NCI-H774 (cell line): ENCODE results near the gene HENMT1.

ENCODE experiments used
- DNase-seq: peaks from one replicate; lab custom pipeline; 2025; lab: John Stamatoyannopoulos, UW

HENMT1 gene

GRCh38 chr1:108627951-108628350, 32.9 kb downstream of the HENMT1 start:
- DNase-seq = no peak

- DNase-seq = no peak
Measured at GRCh38 chr1:108627256-108627655, 33.6 kb downstream of the HENMT1 start.

GRCh38 chr1:108624069-108624468, 36.8 kb downstream of the HENMT1 start:
- no peak for DNase-seq

GRCh38 chr1:108617724-108618056, 43.2 kb downstream of the HENMT1 start:
- no peak for DNase-seq

- DNase-seq = no peak
Measured at GRCh38 chr1:108617008-108617723, 43.7 kb downstream of the HENMT1 start.

- DNase-seq = no peak
Measured at GRCh38 chr1:108615544-108615943, 45.3 kb downstream of the HENMT1 start.

- DNase-seq = no peak
Measured at GRCh38 chr1:108612496-108612895, 48.4 kb downstream of the HENMT1 start.

- no peak for DNase-seq
Measured at GRCh38 chr1:108611984-108612383, 48.9 kb downstream of the HENMT1 start.

GRCh38 chr1:108610073-108610472, 50.8 kb downstream of the HENMT1 start:
- DNase-seq = peak; percentile 64

- peak; percentile 76 for DNase-seq
Measured at GRCh38 chr1:108609483-108610049, 51.3 kb downstream of the HENMT1 start.

- DNase-seq = no peak
Measured at GRCh38 chr1:108606478-108606877, 54.4 kb downstream of the HENMT1 start.

GRCh38 chr1:108605633-108606032, 55.3 kb downstream of the HENMT1 start:
- DNase-seq = no peak

- no peak for DNase-seq
Measured at GRCh38 chr1:108601708-108602410, 59.0 kb downstream of the HENMT1 start.

- DNase-seq = no peak
Measured at GRCh38 chr1:108600504-108600903, 60.4 kb downstream of the HENMT1 start.

- no peak for DNase-seq
Measured at GRCh38 chr1:108598340-108598739, 62.6 kb downstream of the HENMT1 start.
